IMR-90 (cell line): Measurements from ENCODE around the gene EXOC4.

ENCODE experiments used
- BHLHE40 ChIP-seq: fragments of 150-350 bp; IDR thresholded peaks from 2 replicates; pipeline ENCODE4 v1.6.1; 2016; ENCODE audit warnings: mild to moderate bottlenecking, low read depth, low read length
- CEBPB ChIP-seq: IDR thresholded peaks from 2 replicates; pipeline ENCODE4 v1.6.1; 2012; ENCODE audit warnings: low read depth, low read length, improper control_type of control experiment
- CTCF ChIP-seq: conservative IDR thresholded peaks from 2 replicates; pipeline ENCODE4 v1.5.1; 2012; ENCODE audit warnings: mild to moderate bottlenecking, low read depth, low read length, improper control_type of control experiment
- MAFK ChIP-seq: IDR thresholded peaks from 2 replicates; pipeline ENCODE4 v1.6.1; 2012; ENCODE audit warnings: low read depth, low read length, improper control_type of control experiment
- MAZ ChIP-seq: IDR thresholded peaks from 2 replicates; pipeline ENCODE4 v1.6.1; 2012; ENCODE audit warnings: low read depth, mild to moderate bottlenecking, low read length, improper control_type of control experiment, moderate library complexity, borderline replicate concordance
- MXI1 ChIP-seq: IDR thresholded peaks from 2 replicates; pipeline ENCODE4 v1.6.1; 2012; ENCODE audit warnings: low read depth, mild to moderate bottlenecking, low read length, moderate library complexity, borderline replicate concordance
- POLR2A ChIP-seq: IDR thresholded peaks from 2 replicates; pipeline ENCODE4 v1.6.1; 2012; ENCODE audit warnings: mild to moderate bottlenecking, low read depth, low read length
- RAD21 ChIP-seq: IDR thresholded peaks from 2 replicates; pipeline ENCODE4 v1.6.1; 2012; ENCODE audit warnings: low read length, improper control_type of control experiment
- RCOR1 ChIP-seq: IDR thresholded peaks from 2 replicates; pipeline ENCODE4 v1.6.1; 2012; ENCODE audit warnings: mild to moderate bottlenecking, low read length, improper control_type of control experiment; ENCODE audit not compliant: insufficient replicate concordance
- RFX5 ChIP-seq: IDR thresholded peaks from 2 replicates; pipeline ENCODE4 v1.8.0; 2012; ENCODE audit warnings: low read depth, mild to moderate bottlenecking, low read length, moderate library complexity
- SMC3 ChIP-seq: fragments of 150-350 bp; IDR thresholded peaks from 2 replicates; pipeline ENCODE4 v1.6.1; 2016; ENCODE audit warnings: low read depth, mild to moderate bottlenecking, antibody characterized with exemption, low read length, moderate library complexity
- USF2 ChIP-seq: fragments of 150-350 bp; IDR thresholded peaks from 2 replicates; pipeline ENCODE4 v1.6.1; 2017; ENCODE audit warnings: mild to moderate bottlenecking, antibody characterized with exemption, low read length, low read depth
- TF ChIP-seq, protein P1 (sequence below): fragments of 150-350 bp; IDR thresholded peaks from 2 replicates; pipeline ENCODE4 v1.6.1; 2016; ENCODE audit warnings: low read depth, mild to moderate bottlenecking, low read length, moderate library complexity, borderline replicate concordance

GRCh38 chr7:133934977-133935330 lies 682.1 kb downstream of the EXOC4 start:
- TF ChIP-seq CTCF: no peak
- TF ChIP-seq RFX5: no peak
- no peak for TF ChIP-seq SMC3
- no peak for TF ChIP-seq POLR2A
- TF ChIP-seq RCOR1: no peak
- TF ChIP-seq, protein P1, sequence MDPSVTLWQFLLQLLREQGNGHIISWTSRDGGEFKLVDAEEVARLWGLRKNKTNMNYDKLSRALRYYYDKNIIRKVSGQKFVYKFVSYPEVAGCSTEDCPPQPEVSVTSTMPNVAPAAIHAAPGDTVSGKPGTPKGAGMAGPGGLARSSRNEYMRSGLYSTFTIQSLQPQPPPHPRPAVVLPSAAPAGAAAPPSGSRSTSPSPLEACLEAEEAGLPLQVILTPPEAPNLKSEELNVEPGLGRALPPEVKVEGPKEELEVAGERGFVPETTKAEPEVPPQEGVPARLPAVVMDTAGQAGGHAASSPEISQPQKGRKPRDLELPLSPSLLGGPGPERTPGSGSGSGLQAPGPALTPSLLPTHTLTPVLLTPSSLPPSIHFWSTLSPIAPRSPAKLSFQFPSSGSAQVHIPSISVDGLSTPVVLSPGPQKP: no peak
- no peak for TF ChIP-seq RAD21
- no peak for TF ChIP-seq CEBPB
- no peak for TF ChIP-seq USF2
- TF ChIP-seq MXI1: no peak
- TF ChIP-seq BHLHE40: no peak
- no peak for TF ChIP-seq MAZ
- TF ChIP-seq MAFK: no peak
